HL-60 (cell line): ENCODE measurements around the gene MDH1.

Experiments
- DNase-seq, 2 experiments: peaks; one replicate each; pipeline ENCODE4 v3.0.0-alpha.2; 2010 to 2020; ENCODE audit warnings: low read depth in 1 of 2, low spot score in 1 of 2
- H3K27ac ChIP-seq: fragments of 250-450 bp; sonication (Bioruptor Pico); replicated peaks from 2 replicates; pipeline ENCODE4 v1.5.1; 2020; ENCODE audit warnings: mild to moderate bottlenecking, moderate library complexity
- H3K27me3 ChIP-seq: fragments of 250-450 bp; sonication (Bioruptor Pico); 2 replicates; pipeline ENCODE4 v1.5.1; 2021; ENCODE audit warnings: mild to moderate bottlenecking, moderate library complexity; ENCODE audit not compliant: insufficient read depth, poor library complexity, severe bottlenecking
- H3K4me3 ChIP-seq: replicated peaks from 2 replicates; pipeline ENCODE4 v1.5.1; 2011; ENCODE audit warnings: mild to moderate bottlenecking, control low read depth, low read length; ENCODE audit not compliant: insufficient read depth
- CTCF ChIP-seq: IDR thresholded peaks from one replicate; pipeline ENCODE4 v1.5.1; 2011; ENCODE audit warnings: low read length, control low read depth, inconsistent platforms; ENCODE audit not compliant: insufficient read depth
- GABPA ChIP-seq: IDR thresholded peaks from 2 replicates; pipeline ENCODE4 v1.6.1; 2012; ENCODE audit warnings: low read depth
- POLR2AphosphoS5 ChIP-seq: IDR thresholded peaks from 2 replicates; pipeline ENCODE4 v1.6.1; 2012; ENCODE audit warnings: low read depth
- REST ChIP-seq: IDR thresholded peaks from 2 replicates; pipeline ENCODE4 v1.6.1; 2012; ENCODE audit warnings: low read depth; ENCODE audit not compliant: insufficient replicate concordance
- SPI1 ChIP-seq: IDR thresholded peaks from 2 replicates; pipeline ENCODE4 v1.6.1; 2012; ENCODE audit warnings: low read depth, mild to moderate bottlenecking, borderline replicate concordance

The MDH1 gene

GRCh38 chr2:63632382-63632781 is 43.6 kb downstream of the MDH1 start:
- DNase-seq: no peak
- Histone ChIP-seq H3K27ac (no peak overlapping the region), H3K4me3 (no peak overlapping the region), H3K27me3 (no peaks in the 10 kb centered on the region)
- no peak for TF ChIP-seq GABPA
- no peak for TF ChIP-seq CTCF
- TF ChIP-seq POLR2AphosphoS5: no peak
- TF ChIP-seq SPI1: no peak
- TF ChIP-seq REST: no peak

- Histone ChIP-seq H3K4me3 (no peak overlapping the region), H3K27ac (no peak overlapping the region), H3K27me3 (no peaks in the 10 kb centered on the region)
- no peak for DNase-seq
- TF ChIP-seq CTCF: no peak
- no peak for TF ChIP-seq POLR2AphosphoS5
- TF ChIP-seq REST: no peak
- no peak for TF ChIP-seq SPI1
- no peak for TF ChIP-seq GABPA
Measured at GRCh38 chr2:63639344-63639743, 50.6 kb downstream of the MDH1 start.

- no peaks in the 10 kb centered on the region for H3K27me3 ChIP-seq
- DNase-seq: no peak
- H3K4me3 ChIP-seq: no peak overlapping the region
- H3K27ac ChIP-seq: no peak overlapping the region
- no peak for TF ChIP-seq CTCF
- no peak for TF ChIP-seq POLR2AphosphoS5
- TF ChIP-seq GABPA: no peak
- no peak for TF ChIP-seq REST
Measured at GRCh38 chr2:63642946-63643345, 54.2 kb downstream of the MDH1 start.
